Keratinocyte (primary cell): ENCODE results near the gene TRIM66.

Experiments used
- CTCF ChIP-seq, 3 experiments: IDR thresholded peaks in 1 of 3; conservative IDR thresholded peaks in 1 of 3; optimal IDR thresholded peaks in 1 of 3; 2 replicates in 2 of 3; 3 replicates in 1 of 3; pipeline versions ENCODE3 to v1.5.1; 2011; ENCODE audit warnings: low read length in 3 of 3, mild to moderate bottlenecking in 3 of 3, moderate library complexity in 2 of 3, control low read depth in 1 of 3, inconsistent platforms in 1 of 3; ENCODE audit not compliant: insufficient read depth in 2 of 3; ENCODE audit errors: extremely low read depth in 1 of 3
- EZH2 ChIP-seq: IDR thresholded peaks from one replicate; pipeline ENCODE4 v1.6.1; 2012; ENCODE audit warnings: inconsistent platforms, mild to moderate bottlenecking, low read length, moderate library complexity

- TF ChIP-seq CTCF (optimal IDR thresholded peaks at IDR 0.05 in 1 of 3, IDR thresholded peaks at IDR 0.05 in 1 of 3, conservative IDR thresholded peaks at IDR 0.05 in 1 of 3; ENCODE audit: extremely low read depth in 1 of 3, insufficient read depth in 2 of 3, low read length in 3 of 3), result no peak
- TF ChIP-seq EZH2, result no peak
These were observed 10.0 kb upstream of the TRIM66 start for GRCh38 chr11:8692417-8692816.
